Measurements from ENCODE around the gene NFU1.

DNA sequence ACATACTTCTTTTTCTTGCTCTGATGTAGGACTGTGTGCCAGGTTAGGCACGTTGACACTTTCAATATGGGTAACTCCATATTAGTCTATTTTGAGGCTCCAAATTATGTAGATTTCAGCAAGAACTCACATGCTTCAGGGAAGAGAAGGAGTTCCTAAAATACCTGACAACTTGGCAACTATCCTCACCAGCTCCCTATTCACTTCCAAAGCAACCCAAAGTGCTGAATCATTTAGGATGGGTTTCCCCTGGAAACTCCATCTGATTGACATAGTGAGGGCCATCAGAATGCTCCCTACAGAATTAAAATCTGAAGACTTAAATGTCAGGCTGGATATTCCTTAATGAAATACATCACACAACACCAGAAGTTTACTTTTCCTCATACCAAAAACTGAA lies 32.5 kb upstream of the NFU1 start:
- TF ChIP-seq, protein P1, sequence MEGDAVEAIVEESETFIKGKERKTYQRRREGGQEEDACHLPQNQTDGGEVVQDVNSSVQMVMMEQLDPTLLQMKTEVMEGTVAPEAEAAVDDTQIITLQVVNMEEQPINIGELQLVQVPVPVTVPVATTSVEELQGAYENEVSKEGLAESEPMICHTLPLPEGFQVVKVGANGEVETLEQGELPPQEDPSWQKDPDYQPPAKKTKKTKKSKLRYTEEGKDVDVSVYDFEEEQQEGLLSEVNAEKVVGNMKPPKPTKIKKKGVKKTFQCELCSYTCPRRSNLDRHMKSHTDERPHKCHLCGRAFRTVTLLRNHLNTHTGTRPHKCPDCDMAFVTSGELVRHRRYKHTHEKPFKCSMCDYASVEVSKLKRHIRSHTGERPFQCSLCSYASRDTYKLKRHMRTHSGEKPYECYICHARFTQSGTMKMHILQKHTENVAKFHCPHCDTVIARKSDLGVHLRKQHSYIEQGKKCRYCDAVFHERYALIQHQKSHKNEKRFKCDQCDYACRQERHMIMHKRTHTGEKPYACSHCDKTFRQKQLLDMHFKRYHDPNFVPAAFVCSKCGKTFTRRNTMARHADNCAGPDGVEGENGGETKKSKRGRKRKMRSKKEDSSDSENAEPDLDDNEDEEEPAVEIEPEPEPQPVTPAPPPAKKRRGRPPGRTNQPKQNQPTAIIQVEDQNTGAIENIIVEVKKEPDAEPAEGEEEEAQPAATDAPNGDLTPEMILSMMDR (IDR thresholded peaks at IDR 0.05; ENCODE audit: control extremely low read depth in 1 of 3, insufficient read depth in 1 of 3, low read depth in 1 of 3, low read length in 3 of 3): no peak
- TF ChIP-seq, protein P2, sequence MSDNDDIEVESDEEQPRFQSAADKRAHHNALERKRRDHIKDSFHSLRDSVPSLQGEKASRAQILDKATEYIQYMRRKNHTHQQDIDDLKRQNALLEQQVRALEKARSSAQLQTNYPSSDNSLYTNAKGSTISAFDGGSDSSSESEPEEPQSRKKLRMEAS (IDR thresholded peaks at IDR 0.05): no peak
